OCI-LY1 (cell line): Measurements from ENCODE around the gene KCTD8.

ENCODE experiments used
- H2AFZ ChIP-seq: fragments of 200-600 bp; sonication (generic), shearing (Covaris generic); 2 replicates; pipeline ENCODE4 v1.6.0; 2014; ENCODE audit warnings: antibody characterized with exemption, mild to moderate bottlenecking, low read length
- H3F3A ChIP-seq: fragments of 200-600 bp; sonication (generic), shearing (Covaris generic); 2 replicates; pipeline ENCODE4 v1.6.0; 2014; ENCODE audit warnings: mild to moderate bottlenecking, antibody characterized with exemption, low read length, moderate library complexity; ENCODE audit not compliant: insufficient read depth
- H3K27ac ChIP-seq: fragments of 200-600 bp; sonication (generic); 2 replicates; pipeline ENCODE4 v1.5.1; 2014; ENCODE audit warnings: low read length, mixed run types, mild to moderate bottlenecking, low read depth; ENCODE audit not compliant: poor library complexity, severe bottlenecking
- H3K27me3 ChIP-seq: fragments of 200-600 bp; sonication (generic); 2 replicates; pipeline ENCODE4 v1.6.0; 2014; ENCODE audit warnings: antibody characterized with exemption, mild to moderate bottlenecking, low read length, moderate library complexity; ENCODE audit not compliant: insufficient read depth
- H3K36me3 ChIP-seq: fragments of 200-600 bp; sonication (generic); 2 replicates; pipeline ENCODE4 v1.6.1; 2014; ENCODE audit warnings: mild to moderate bottlenecking, antibody characterized with exemption, low read length, moderate library complexity, mixed read lengths; ENCODE audit not compliant: insufficient read depth
- H3K4me1 ChIP-seq: fragments of 200-600 bp; sonication (generic); 2 replicates; pipeline ENCODE4 v1.5.1; 2014; ENCODE audit warnings: mild to moderate bottlenecking, low read length, moderate library complexity; ENCODE audit not compliant: insufficient read depth, severe bottlenecking
- H3K4me2 ChIP-seq: fragments of 200-600 bp; sonication (generic), shearing (Covaris generic); 2 replicates; pipeline ENCODE4 v1.6.1; 2014; ENCODE audit warnings: low read length
- H3K4me3 ChIP-seq: fragments of 200-600 bp; sonication (generic); 2 replicates; pipeline ENCODE4 v1.5.1; 2014; ENCODE audit warnings: low read length, low read depth, mild to moderate bottlenecking, mixed read lengths; ENCODE audit not compliant: poor library complexity, severe bottlenecking
- H3K79me2 ChIP-seq: fragments of 200-600 bp; shearing (Covaris generic); 2 replicates; pipeline ENCODE4 v1.6.1; 2016; ENCODE audit warnings: mixed run types, low read length, mixed read lengths; ENCODE audit not compliant: insufficient read depth
- H3K9ac ChIP-seq: fragments of 200-600 bp; sonication (generic), shearing (Covaris generic); 2 replicates; pipeline ENCODE4 v1.6.1; 2014; ENCODE audit warnings: mild to moderate bottlenecking, low read length, mixed read lengths
- H3K9me2 ChIP-seq: fragments of 200-600 bp; sonication (generic), shearing (Covaris generic); 2 replicates; pipeline ENCODE4 v1.6.1; 2014; ENCODE audit warnings: low read depth, mild to moderate bottlenecking, low read length, mixed read lengths
- H3K9me3 ChIP-seq: fragments of 200-600 bp; shearing (Covaris generic); 2 replicates; pipeline ENCODE4 v1.6.1; 2014; ENCODE audit warnings: low read length, mixed read lengths
- H4K20me1 ChIP-seq: fragments of 200-600 bp; sonication (generic), shearing (Covaris generic); 2 replicates; pipeline ENCODE4 v1.6.0; 2016; ENCODE audit warnings: mild to moderate bottlenecking, low read length; ENCODE audit not compliant: insufficient read depth
- CTCF ChIP-seq: fragments of 200-600 bp; sonication (generic), shearing (Covaris generic); IDR thresholded peaks from 2 replicates; pipeline ENCODE4 v1.5.1; 2017; ENCODE audit warnings: mild to moderate bottlenecking, antibody characterized with exemption, low read length, moderate library complexity, mixed read lengths
- EZH2 ChIP-seq: fragments of 200-600 bp; sonication (generic), shearing (Covaris generic); IDR thresholded peaks from 2 replicates; pipeline ENCODE4 v1.8.0; 2017; ENCODE audit warnings: borderline replicate concordance, mixed run types, mild to moderate bottlenecking, antibody characterized with exemption, low read length, moderate library complexity, mixed read lengths

The KCTD8 gene

GRCh38 chr4:44342800-44343199 lies 105.8 kb downstream of the KCTD8 start:
- H3K9me2 ChIP-seq: no peaks in the 10 kb centered on the region
- H3K4me3 ChIP-seq: no peak overlapping the region
- no peak for TF ChIP-seq EZH2
- no peak for TF ChIP-seq CTCF
- H3K4me2 ChIP-seq: no peak overlapping the region
- H2AFZ ChIP-seq: no peak overlapping the region
- no peaks in the 10 kb centered on the region for H3K27me3 ChIP-seq
- H3K4me1 ChIP-seq: no peaks in the 10 kb centered on the region
- no peaks in the 10 kb centered on the region for H3K36me3 ChIP-seq
- H3K27ac ChIP-seq: no peak overlapping the region
- H3K9me3 ChIP-seq: no peaks in the 10 kb centered on the region
- no peaks in the 10 kb centered on the region for H3K79me2 ChIP-seq
- H4K20me1 ChIP-seq: no peaks in the 10 kb centered on the region
- H3K9ac ChIP-seq: no peak overlapping the region
- no peaks in the 10 kb centered on the region for H3F3A ChIP-seq

- H3F3A ChIP-seq: no peaks in the 10 kb centered on the region
- H3K36me3 ChIP-seq: no peaks in the 10 kb centered on the region
- no peaks in the 10 kb centered on the region for H4K20me1 ChIP-seq
- no peak overlapping the region for H3K27ac ChIP-seq
- H3K79me2 ChIP-seq: no peaks in the 10 kb centered on the region
- no peak overlapping the region for H3K4me2 ChIP-seq
- no peaks in the 10 kb centered on the region for H3K4me1 ChIP-seq
- no peaks in the 10 kb centered on the region for H3K9me2 ChIP-seq
- H2AFZ ChIP-seq: no peak overlapping the region
- H3K9me3 ChIP-seq: no peaks in the 10 kb centered on the region
- H3K4me3 ChIP-seq: no peak overlapping the region
- no peaks in the 10 kb centered on the region for H3K27me3 ChIP-seq
- TF ChIP-seq EZH2: no peak
- H3K9ac ChIP-seq: no peak overlapping the region
These were observed 121.9 kb downstream of the KCTD8 start for GRCh38 chr4:44326741-44327140.

- Histone ChIP-seq H3K4me3 (no peak overlapping the region), H3K4me1 (no peaks in the 10 kb centered on the region), H3K9me2 (no peaks in the 10 kb centered on the region), H3K9me3 (no peaks in the 10 kb centered on the region), H4K20me1 (no peaks in the 10 kb centered on the region), H3K27ac (no peak overlapping the region), H3K36me3 (no peaks in the 10 kb centered on the region), H3K79me2 (no peaks in the 10 kb centered on the region), H3F3A (no peaks in the 10 kb centered on the region), H3K4me2 (no peak overlapping the region), H3K9ac (no peak overlapping the region), H3K27me3 (no peaks in the 10 kb centered on the region), H2AFZ (no peak overlapping the region)
- no peak for TF ChIP-seq EZH2
- TF ChIP-seq CTCF: no peak
These were observed 127.8 kb downstream of the KCTD8 start for GRCh38 chr4:44320833-44321232.

- Histone ChIP-seq H3K79me2 (no peaks in the 10 kb centered on the region), H3K9me2 (no peaks in the 10 kb centered on the region), H3K9ac (no peak overlapping the region), H4K20me1 (no peaks in the 10 kb centered on the region), H2AFZ (no peak overlapping the region), H3K36me3 (no peaks in the 10 kb centered on the region), H3F3A (no peaks in the 10 kb centered on the region), H3K4me3 (no peak overlapping the region), H3K27me3 (no peaks in the 10 kb centered on the region), H3K9me3 (no peaks in the 10 kb centered on the region), H3K27ac (no peak overlapping the region), H3K4me2 (no peak overlapping the region), H3K4me1 (no peaks in the 10 kb centered on the region)
- TF ChIP-seq EZH2: no peak
- no peak for TF ChIP-seq CTCF
These were observed 129.5 kb downstream of the KCTD8 start for GRCh38 chr4:44319129-44319528.
